Measurements from ENCODE around the gene PRKD1.
"Not testable (repeated sequence)": the region's sequence is repeated elsewhere in the genome, so short reads cannot be mapped to it uniquely, and the experiment has no call there.

The PRKD1 gene

GRCh38 chr14:29717901-29718300, 209.7 kb downstream of the PRKD1 start:
- ChIA-PET CTCF (no interaction called here), POLR2A (no interaction called here)
- no peak for DNase-seq (ENCODE audit: extremely low spot score)
- no peak for TF ChIP-seq CTCF (IDR thresholded peaks at IDR 0.05; ENCODE audit: control extremely low read depth, extremely low read depth, low read depth, missing control alignments)

- ChIA-PET CTCF (no interaction called here), POLR2A (no interaction called here)
- TF ChIP-seq CTCF (IDR thresholded peaks at IDR 0.05; ENCODE audit: control extremely low read depth, extremely low read depth, low read depth, missing control alignments): no peak
- DNase-seq (ENCODE audit: extremely low spot score): no peak
These were observed 211.5 kb downstream of the PRKD1 start for GRCh38 chr14:29716150-29716549.

- ChIA-PET CTCF (no interaction called here), POLR2A (no interaction called here)
- TF ChIP-seq CTCF (IDR thresholded peaks at IDR 0.05; ENCODE audit: control extremely low read depth, extremely low read depth, low read depth, missing control alignments): no peak
- no peak for DNase-seq (ENCODE audit: extremely low spot score)
These were observed 215.0 kb downstream of the PRKD1 start for GRCh38 chr14:29712601-29713000.

- ChIA-PET POLR2A (no interaction called here), CTCF (no interaction called here)
- DNase-seq (ENCODE audit: extremely low spot score): no peak
- no peak for TF ChIP-seq CTCF (IDR thresholded peaks at IDR 0.05; ENCODE audit: control extremely low read depth, extremely low read depth, low read depth, missing control alignments)
These were observed 217.6 kb downstream of the PRKD1 start for GRCh38 chr14:29710015-29710414.

- ChIA-PET POLR2A (no interaction called here), CTCF (no interaction called here)
- TF ChIP-seq CTCF (IDR thresholded peaks at IDR 0.05; ENCODE audit: control extremely low read depth, extremely low read depth, low read depth, missing control alignments): no peak
- DNase-seq (ENCODE audit: extremely low spot score): no peak
These were observed 218.2 kb downstream of the PRKD1 start for GRCh38 chr14:29709490-29709889.

GRCh38 chr14:29706700-29707099, 220.9 kb downstream of the PRKD1 start:
- CTCF ChIA-PET: no interaction called here
- POLR2A ChIA-PET: no interaction called here
- DNase-seq (ENCODE audit: extremely low spot score): no peak
- TF ChIP-seq CTCF (IDR thresholded peaks at IDR 0.05; ENCODE audit: control extremely low read depth, extremely low read depth, low read depth, missing control alignments): no peak

GRCh38 chr14:29705801-29706200, 221.8 kb downstream of the PRKD1 start:
- POLR2A ChIA-PET: no interaction called here
- DNase-seq (ENCODE audit: extremely low spot score): no peak
- CTCF ChIA-PET: no interaction called here
- no peak for TF ChIP-seq CTCF (IDR thresholded peaks at IDR 0.05; ENCODE audit: control extremely low read depth, extremely low read depth, low read depth, missing control alignments)

GRCh38 chr14:29689597-29689996, 238.1 kb downstream of the PRKD1 start:
- POLR2A ChIA-PET; CTCF ChIA-PET; DNase-seq (ENCODE audit: extremely low spot score): not testable (repeated sequence)
